Esophagus squamous epithelium (tissue), 5 donors: Measurements from ENCODE around the gene ACKR4. TPM values are rescaled to one million over a fixed set of nuclear protein-coding genes. Genes with fewer than 3 reads are reported as not detected.
"Not testable (repeated sequence)": the region's sequence is repeated elsewhere in the genome, so short reads cannot be mapped to it uniquely, and the experiment has no call there.

Experiments used
- DNase-seq: peaks from one replicate; lab custom pipeline; 2025; lab: John Stamatoyannopoulos, UW
- H3K27ac ChIP-seq, 4 donors: fragments of 200-600 bp; sonication (generic); one replicate each; pipeline ENCODE4 v1.5.1; 2016 to 2019; ENCODE audit warnings: mild to moderate bottlenecking in 1 of 4
- H3K27me3 ChIP-seq, 4 donors: fragments of 200-600 bp; sonication (generic); 1 replicate in 3 of 4; 2 replicates in 1 of 4; pipeline versions ENCODE4 v1.5.1 to v1.6.0; 2017 to 2021; ENCODE audit warnings: antibody characterized with exemption in 1 of 4
- H3K36me3 ChIP-seq, 3 donors: fragments of 200-600 bp; sonication (generic); one replicate each; pipeline ENCODE4 v1.5.1; 2016 to 2019
- H3K4me1 ChIP-seq, 3 donors: fragments of 200-600 bp; sonication (generic); one replicate each; pipeline ENCODE4 v1.5.1; 2017 to 2019
- H3K4me3 ChIP-seq, 4 donors: fragments of 200-600 bp; sonication (generic); 1 replicate in 3 of 4; 2 replicates in 1 of 4; pipeline ENCODE4 v1.5.1; 2016 to 2019; ENCODE audit warnings: mild to moderate bottlenecking in 2 of 4, moderate library complexity in 1 of 4
- H3K9me3 ChIP-seq, 3 donors: fragments of 200-600 bp; sonication (generic); one replicate each; pipeline ENCODE4 v1.5.1; 2016 to 2019
- CTCF ChIP-seq, 6 experiments: fragments of 450-650 bp in 4 of 6; fragments of 200-600 bp in 2 of 6; sonication (generic) in 2 of 6; IDR thresholded peaks; one replicate each; pipeline ENCODE4 v1.5.1; 2016 to 2019; ENCODE audit warnings: antibody characterized with exemption in 6 of 6, mild to moderate bottlenecking in 4 of 6, moderate library complexity in 4 of 6
- POLR2A ChIP-seq, 4 donors: fragments of 450-650 bp; IDR thresholded peaks; one replicate each; pipeline ENCODE4 v1.6.1; 2017; ENCODE audit warnings: antibody characterized with exemption in 4 of 4, mild to moderate bottlenecking in 4 of 4, moderate library complexity in 3 of 4
- WGBS, 2 donors: methylation state at CpG; one replicate each; pipeline ENCODE4 v1.1.5; 2018; 5-methylcytosine and 5-hydroxymethylcytosine counted together
- intact Hi-C: fragments of 100-400 bp; cut with DNase I; formaldehyde crosslinking; loops from one replicate; pipeline ENCODE4 v1.15.0; 2022
- total RNA-seq, 4 donors: library from RNA; depleted of rRNA; stranded (reverse); fragments of >200 nt; gene quantifications; one replicate each; pipeline ENCODE4 v1.1.0, GENCODE V29; 2016
- donor health status: DM: yes; HTN: yes; CAD: no.

Gene ACKR4
- total RNA-seq, 4 donors from 2014 or later, result 0.31 to 1.1 (median 0.88) TPM; not detected in 1

GRCh38 chr3:132554437-132554836 is 42.6 kb upstream of the ACKR4 start:
- Histone ChIP-seq H3K27me3 (no peaks in the 10 kb centered on the region), H3K27ac (no peak overlapping the region), H3K36me3 (peaks cover 0 to 16% (median 4%) of the 10 kb centered on the region in 3 donors), H3K4me1 (peaks cover 0 to 23% (median 12%) of the 10 kb centered on the region in 3 donors), H3K9me3 (no peaks in the 10 kb centered on the region), H3K4me3 (no peak overlapping the region)
- intact Hi-C loops, result no loop called here
- DNase-seq, result no peak
- TF ChIP-seq POLR2A (IDR thresholded peaks at IDR 0.05), result no peak
- no peak for TF ChIP-seq CTCF (IDR thresholded peaks at IDR 0.05)
- 47 to 77% methylated on average over 5 to 8 of the region's 8 CpGs for WGBS, 2 donors

GRCh38 chr3:132555306-132556035 is 41.6 kb upstream of the ACKR4 start:
- intact Hi-C loops, result no loop called here
- H3K4me3 ChIP-seq, result no peak overlapping the region
- no peaks in the 10 kb centered on the region for H3K27me3 ChIP-seq
- TF ChIP-seq POLR2A (IDR thresholded peaks at IDR 0.05) (no peak), CTCF (IDR thresholded peaks at IDR 0.05) (no peak)
- H3K36me3 ChIP-seq, result peaks cover 0 to 22% (median 4%) of the 10 kb centered on the region in 3 donors
- no peak overlapping the region for H3K27ac ChIP-seq
- peaks cover 0 to 16% (median 6%) of the 10 kb centered on the region in 3 donors for H3K4me1 ChIP-seq
- H3K9me3 ChIP-seq, result no peaks in the 10 kb centered on the region
- no peak for DNase-seq
- WGBS, 2 donors, result 79 to 80% methylated on average over 4 to 5 of the region's 5 CpGs

GRCh38 chr3:132556036-132556386 is 41.1 kb upstream of the ACKR4 start:
- H3K27ac ChIP-seq, result not testable (repeated sequence)

DNA sequence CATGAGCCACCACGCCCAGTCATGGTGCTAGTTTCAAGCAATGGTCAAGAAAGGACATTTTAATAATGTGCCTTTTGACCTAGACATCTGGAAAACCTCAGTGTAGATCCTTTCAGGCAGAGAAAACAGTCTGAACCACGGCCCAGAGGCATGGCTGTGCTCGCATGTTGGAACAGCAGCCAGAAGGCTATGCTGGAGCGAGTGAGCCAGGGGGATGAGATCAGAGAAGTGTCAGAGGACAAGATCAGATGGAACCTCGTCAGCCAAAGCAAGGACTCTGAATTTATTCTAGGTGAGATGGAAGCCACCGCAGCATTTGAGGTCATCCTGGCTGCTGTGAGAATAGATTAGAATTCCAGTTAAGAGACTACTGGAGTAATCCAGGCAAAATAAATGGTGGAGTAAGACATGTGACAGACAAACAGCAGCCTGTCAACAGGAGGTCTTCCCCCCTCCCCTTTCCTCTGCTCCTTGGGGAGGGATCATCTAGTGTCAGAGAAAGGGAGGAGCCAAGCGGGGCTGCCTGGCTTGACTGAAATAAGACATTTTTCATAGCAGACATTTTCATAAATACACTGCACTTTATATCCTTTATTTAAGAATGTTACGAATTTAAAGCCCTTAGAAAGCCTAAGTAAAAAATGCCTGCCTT is 40.4 kb upstream of the ACKR4 start:
- H3K27me3 ChIP-seq, result no peaks in the 10 kb centered on the region
- peaks cover 0 to 14% (median 3%) of the 10 kb centered on the region in 3 donors for H3K4me1 ChIP-seq
- 70 to 78% methylated on average over 7 to 8 of the region's 8 CpGs for WGBS, 2 donors
- no peak overlapping the region for H3K27ac ChIP-seq
- DNase-seq, result no peak
- H3K4me3 ChIP-seq, result no peak overlapping the region
- no peaks in the 10 kb centered on the region for H3K9me3 ChIP-seq
- TF ChIP-seq CTCF (IDR thresholded peaks at IDR 0.05) (no peak), POLR2A (IDR thresholded peaks at IDR 0.05) (no peak)
- peaks cover 0 to 31% (median 4%) of the 10 kb centered on the region in 3 donors for H3K36me3 ChIP-seq
- intact Hi-C loops, result no loop called here

More at GRCh38 chr3:132556036-132556386, 41.1 kb upstream of the ACKR4 start:
- intact Hi-C loops, H3K9me3 ChIP-seq, DNase-seq, H3K27me3 ChIP-seq, H3K4me3 ChIP-seq: not testable (repeated sequence)
- peaks cover 0 to 14% (median 3%) of the 10 kb centered on the region in 3 donors for H3K4me1 ChIP-seq
- WGBS, 2 donors, result 86 to 87% methylated on average over 3 of the region's 3 CpGs
- peaks cover 0 to 27% (median 4%) of the 10 kb centered on the region in 3 donors for H3K36me3 ChIP-seq

- 85 to 95% methylated on average over 4 of the region's 4 CpGs for WGBS, 2 donors
- Histone ChIP-seq H3K36me3 (peaks cover 0 to 31% (median 4%) of the 10 kb centered on the region in 3 donors), H3K27ac (no peak overlapping the region), H3K27me3 (no peaks in the 10 kb centered on the region), H3K4me3 (no peak overlapping the region), H3K4me1 (peaks cover 0 to 5% (median 0%) of the 10 kb centered on the region in 3 donors), H3K9me3 (no peaks in the 10 kb centered on the region)
- TF ChIP-seq CTCF (IDR thresholded peaks at IDR 0.05) (no peak), POLR2A (IDR thresholded peaks at IDR 0.05) (no peak)
- DNase-seq, result no peak
- intact Hi-C loops, result no loop called here
These were observed 36.1 kb upstream of the ACKR4 start for GRCh38 chr3:132561003-132561402.
